HepG2 (cell line): ENCODE results near the gene DACT2. TPM values are rescaled to one million over a fixed set of nuclear protein-coding genes. Genes with fewer than 3 reads are reported as not detected.

Experiments
- ARNT ChIP-seq: fragments of 450-650 bp; IDR thresholded peaks from 2 replicates; pipeline ENCODE4 v1.6.1; 2017
- BCL6 ChIP-seq: IDR thresholded peaks from 2 replicates; pipeline ENCODE4 v1.6.1; 2016; ENCODE audit warnings: missing genetic modification reagents, missing compliant biosample characterization
- CREB3 ChIP-seq: sonication (generic); formaldehyde crosslinking; IDR thresholded peaks from 2 replicates; pipeline ENCODE4 v1.5.0; 2020; ENCODE audit warnings: missing genetic modification reagents
- GZF1 ChIP-seq: sonication (generic); formaldehyde crosslinking; IDR thresholded peaks from 2 replicates; pipeline ENCODE4 v1.5.1; 2020; ENCODE audit warnings: mild to moderate bottlenecking, missing genetic modification reagents
- HMG20A ChIP-seq: IDR thresholded peaks from 2 replicates; pipeline ENCODE4 v1.6.1; 2016; ENCODE audit warnings: borderline replicate concordance
- MAFF ChIP-seq: IDR thresholded peaks from 2 replicates; pipeline ENCODE4 v1.6.1; 2011; ENCODE audit warnings: low read depth, low read length, improper control_type of control experiment
- NCOA2 ChIP-seq: sonication (generic); formaldehyde crosslinking; IDR thresholded peaks from 2 replicates; pipeline ENCODE4 v1.8.0; 2022; ENCODE audit warnings: inconsistent platforms
- PHF20 ChIP-seq: sonication (generic); formaldehyde crosslinking; IDR thresholded peaks from 2 replicates; pipeline ENCODE4 v1.5.0; 2020; ENCODE audit warnings: mild to moderate bottlenecking, missing genetic modification reagents
- RBAK ChIP-seq: sonication (generic); formaldehyde crosslinking; IDR thresholded peaks from 2 replicates; pipeline ENCODE4 v1.5.1; 2020; ENCODE audit warnings: mild to moderate bottlenecking, missing genetic modification reagents
- SP1 ChIP-seq, 2 experiments: fragments of 450-650 bp in 1 of 2; sonication (generic) in 1 of 2; formaldehyde crosslinking in 1 of 2; IDR thresholded peaks; 2 replicates each; pipeline versions ENCODE4 v1.4.0 to v1.6.1; 2016 to 2020; ENCODE audit warnings: missing genetic modification reagents in 1 of 2
- TFAP4 ChIP-seq: sonication (generic); IDR thresholded peaks from 2 replicates; pipeline ENCODE4 v1.6.1; 2016; ENCODE audit warnings: low read depth, borderline replicate concordance
- WIZ ChIP-seq: sonication (generic); formaldehyde crosslinking; IDR thresholded peaks from 2 replicates; pipeline ENCODE4 v1.5.1; 2020; ENCODE audit warnings: mild to moderate bottlenecking, missing genetic modification reagents
- ZNF12 ChIP-seq: sonication (generic); formaldehyde crosslinking; IDR thresholded peaks from 2 replicates; pipeline ENCODE4 v1.5.0; 2020; ENCODE audit warnings: missing genetic modification reagents
- ZNF143 ChIP-seq: sonication (generic); formaldehyde crosslinking; IDR thresholded peaks from 2 replicates; pipeline ENCODE4 v1.4.0; 2020; ENCODE audit warnings: missing genetic modification reagents
- ZNF232 ChIP-seq: sonication (generic); formaldehyde crosslinking; IDR thresholded peaks from 2 replicates; pipeline ENCODE4 v1.4.0; 2020; ENCODE audit warnings: missing genetic modification reagents, borderline replicate concordance
- ZNF280D ChIP-seq: sonication (generic); formaldehyde crosslinking; IDR thresholded peaks from 2 replicates; pipeline ENCODE4 v1.5.1; 2020; ENCODE audit warnings: mild to moderate bottlenecking, missing genetic modification reagents
- ZNF414 ChIP-seq: sonication (generic); formaldehyde crosslinking; IDR thresholded peaks from 2 replicates; pipeline ENCODE4 v1.5.0; 2020; ENCODE audit warnings: missing genetic modification reagents
- ZNF644 ChIP-seq: IDR thresholded peaks from 2 replicates; pipeline ENCODE4 v1.6.1; 2016; ENCODE audit warnings: low read depth
- ZNF646 ChIP-seq: sonication (generic); formaldehyde crosslinking; IDR thresholded peaks from 2 replicates; pipeline ENCODE4 v1.9.0; 2021; ENCODE audit warnings: mild to moderate bottlenecking, missing genetic modification reagents
- ZNF773 ChIP-seq: sonication (generic); formaldehyde crosslinking; IDR thresholded peaks from 2 replicates; pipeline ENCODE4 v1.4.0; 2020; ENCODE audit warnings: missing genetic modification reagents, borderline replicate concordance
- ZSCAN30 ChIP-seq: sonication (generic); formaldehyde crosslinking; IDR thresholded peaks from 2 replicates; pipeline ENCODE4 v1.5.0; 2020; ENCODE audit warnings: mild to moderate bottlenecking, missing genetic modification reagents
- polyA plus RNA-seq, 8 experiments: library from polyadenylated mRNA; depleted of rRNA in 3 of 8; stranded (reverse) in 7 of 8; unstranded in 1 of 8; fragments of >200 nt; fragmentation: Illumina TruSeq in 4 of 8; extraction: Trizol in 4 of 8; gene quantifications; 2 replicates each; pipeline versions ENCODE4 v1.2.1 to v1.2.3, GENCODE V29; 2011 to 2016; ENCODE audit warnings: low read depth in 4 of 8, missing spikeins in 1 of 8, mixed read lengths in 1 of 8; ENCODE audit not compliant: insufficient read depth in 1 of 8
- total RNA-seq, 5 experiments: library from RNA; depleted of rRNA; stranded (reverse); fragments of >200 nt; fragmentation: Illumina TruSeq; extraction: Trizol; gene quantifications; 2 replicates each; pipeline ENCODE4 v1.2.3, GENCODE V29; 2016; ENCODE audit warnings: low read depth in 1 of 5

Gene DACT2
- total and polyA plus RNA-seq, 2 of the 13 experiments (the other 11 are each of a cell fraction or from before 2014, with no cell fraction given): 0.15 TPM; not detected in 1

- TF ChIP-seq ZSCAN30 (CRISPR knock-in tag): no peak
- no peak for TF ChIP-seq TFAP4
- TF ChIP-seq ZNF646 (CRISPR knock-in tag): no peak
- 0 out of 2 replicates have a peak, but pooled peaks have one; percentile 33 for TF ChIP-seq NCOA2 (CRISPR knock-in tag)
- no peak for TF ChIP-seq PHF20 (CRISPR knock-in tag)
- no peak for TF ChIP-seq MAFF
- TF ChIP-seq ZNF644 (CRISPR knock-in tag): peak; percentile 80
- no peak for TF ChIP-seq ZNF773 (CRISPR knock-in tag)
- TF ChIP-seq BCL6 (CRISPR knock-in tag): 0 out of 2 replicates have a peak, but pooled peaks have one; percentile 33
- no peak for TF ChIP-seq ZNF414 (CRISPR knock-in tag)
- TF ChIP-seq WIZ: no peak
- no peak for TF ChIP-seq GZF1 (CRISPR knock-in tag)
- TF ChIP-seq ZNF12 (CRISPR knock-in tag): peak; percentile 82
- no peak for TF ChIP-seq ZNF232 (CRISPR knock-in tag)
- TF ChIP-seq ZNF143 (CRISPR knock-in tag): no peak
- no peak for TF ChIP-seq ARNT
- peak; percentile 44; the same call in 1 of the 2 replicates for TF ChIP-seq HMG20A (CRISPR knock-in tag)
- TF ChIP-seq SP1 (IDR thresholded peaks at IDR 0.05): no peak
- TF ChIP-seq SP1 (CRISPR knock-in tag; IDR thresholded peaks at IDR 0.05): no peak
- TF ChIP-seq RBAK (CRISPR knock-in tag): no peak
- no peak for TF ChIP-seq CREB3 (CRISPR knock-in tag)
- no peak for TF ChIP-seq ZNF280D
Observed at GRCh38 chr6:168331058-168331457, 11.5 kb upstream of the DACT2 start (continued).
